NCI-H128 (cell line): ENCODE data around the gene PYM1.
A peak's percentile ranks its signal among the peaks of the same experiment; 100 is the strongest.
"Not testable (repeated sequence)": the region's sequence is repeated elsewhere in the genome, so short reads cannot be mapped to it uniquely, and the experiment has no call there.

Experiments used
- DNase-seq: peaks from one replicate; lab custom pipeline; 2025; ENCODE audit not compliant: unreplicated experiment; lab: John Stamatoyannopoulos, UW

PYM1 gene

DNA sequence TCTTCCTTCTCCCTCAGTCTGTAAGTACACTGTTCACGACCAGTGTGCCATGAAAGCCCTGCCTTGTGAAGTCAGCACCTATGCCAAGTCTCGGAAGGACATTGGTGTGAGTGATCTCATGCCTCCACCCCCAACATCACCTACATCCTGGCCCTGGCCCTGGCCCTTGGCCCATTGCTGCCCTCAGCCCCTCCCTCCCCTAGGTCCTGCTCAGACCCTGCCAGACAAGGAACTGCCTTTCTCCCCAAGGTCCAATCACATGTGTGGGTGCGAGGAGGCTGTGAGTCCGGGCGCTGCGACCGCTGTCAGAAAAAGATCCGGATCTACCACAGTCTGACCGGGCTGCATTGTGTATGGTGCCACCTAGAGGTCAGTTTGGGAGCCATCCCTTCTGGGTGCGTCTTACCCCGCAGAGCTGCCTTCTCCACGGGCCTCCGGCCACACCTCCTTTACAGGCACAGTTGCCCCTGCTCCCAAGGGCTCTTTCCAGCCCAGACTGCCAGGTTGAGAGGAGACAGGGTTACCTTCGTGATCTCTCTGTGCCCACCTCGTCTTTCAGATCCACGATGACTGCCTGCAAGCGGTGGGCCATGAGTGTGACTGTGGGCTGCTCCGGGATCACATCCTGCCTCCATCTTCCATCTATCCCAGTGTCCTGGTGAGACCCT is 12.5 kb upstream of the PYM1 start:
- DNase-seq: peak; percentile 71

DNA sequence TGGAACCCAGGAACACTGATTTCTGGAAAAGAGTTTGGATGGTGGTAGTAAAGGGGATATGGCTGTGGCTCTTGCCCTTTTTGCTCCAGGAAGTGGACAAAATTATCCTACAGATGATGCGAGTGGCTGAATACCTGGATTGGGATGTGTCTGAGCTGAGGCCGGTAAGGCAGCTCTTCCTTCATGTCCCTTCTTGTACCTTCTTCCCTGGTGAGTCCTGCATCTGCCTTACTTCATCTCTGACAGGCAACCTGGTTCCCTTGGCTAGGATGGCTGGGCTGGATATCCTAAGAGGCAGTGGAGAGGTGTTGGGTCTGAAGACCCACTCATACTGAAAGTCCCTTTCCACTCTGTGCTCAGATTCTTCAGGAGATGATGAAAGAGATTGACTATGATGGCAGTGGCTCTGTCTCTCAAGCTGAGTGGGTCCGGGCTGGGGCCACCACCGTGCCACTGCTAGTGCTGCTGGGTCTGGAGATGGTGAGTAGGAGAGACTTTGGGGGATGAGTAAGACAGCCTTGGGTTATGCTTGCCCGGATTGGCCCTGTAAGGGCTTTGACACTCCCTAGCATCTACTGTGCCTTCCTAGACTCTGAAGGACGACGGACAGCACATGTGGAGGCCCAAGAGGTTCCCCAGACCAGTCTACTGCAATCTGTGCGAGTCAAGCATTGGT is 11.3 kb upstream of the PYM1 start:
- DNase-seq: no peak

DNA sequence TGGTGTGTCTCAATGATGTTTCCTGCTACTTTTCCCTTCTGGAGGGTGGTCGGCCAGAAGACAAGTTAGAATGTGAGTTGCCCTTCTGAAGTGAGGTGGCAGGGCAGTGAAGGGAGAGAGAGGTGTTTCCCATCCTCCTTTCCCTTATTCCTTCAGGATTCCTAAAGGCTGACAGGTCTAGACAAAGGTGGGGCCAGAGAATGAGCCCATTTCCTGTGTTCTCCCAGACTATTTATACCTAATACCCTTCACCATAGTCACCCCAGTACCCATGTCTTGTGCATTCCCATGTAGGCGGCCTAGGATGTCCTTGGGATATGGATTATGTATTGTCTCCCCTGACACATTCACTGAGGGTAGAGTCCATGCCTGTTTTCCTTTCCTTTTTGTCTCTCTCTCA is 10.3 kb upstream of the PYM1 start:
- no peak for DNase-seq

GRCh38 chr12:55935738-55936151 is 8.1 kb upstream of the PYM1 start:
- DNase-seq: no peak

GRCh38 chr12:55934773-55935172 is 7.1 kb upstream of the PYM1 start:
- DNase-seq: no peak

GRCh38 chr12:55933799-55934742 is 6.4 kb upstream of the PYM1 start:
- no peak for DNase-seq

- DNase-seq: no peak
Measured at GRCh38 chr12:55933169-55933798, 5.6 kb upstream of the PYM1 start.

DNA sequence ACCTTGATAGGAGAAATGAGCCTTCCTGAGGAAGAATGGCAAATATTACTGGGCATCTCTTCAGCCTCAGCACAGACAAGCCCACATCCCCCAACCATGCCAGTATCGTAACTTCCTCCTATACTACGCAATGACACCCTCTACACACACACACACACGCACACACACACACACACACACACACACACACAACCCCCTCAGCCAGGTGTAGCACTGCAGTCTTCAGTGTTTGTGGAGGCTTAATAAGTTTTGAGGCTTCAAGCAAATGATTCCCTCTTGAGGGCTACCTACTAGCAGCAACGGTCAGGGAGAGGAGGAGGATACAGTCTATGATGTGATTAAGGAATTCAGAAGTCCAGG is 4.8 kb upstream of the PYM1 start:
- DNase-seq: no peak

- no peak for DNase-seq
Measured at GRCh38 chr12:55931780-55932550, 4.3 kb upstream of the PYM1 start.

GRCh38 chr12:55931317-55931779 is 3.7 kb upstream of the PYM1 start:
- DNase-seq: no peak

DNA sequence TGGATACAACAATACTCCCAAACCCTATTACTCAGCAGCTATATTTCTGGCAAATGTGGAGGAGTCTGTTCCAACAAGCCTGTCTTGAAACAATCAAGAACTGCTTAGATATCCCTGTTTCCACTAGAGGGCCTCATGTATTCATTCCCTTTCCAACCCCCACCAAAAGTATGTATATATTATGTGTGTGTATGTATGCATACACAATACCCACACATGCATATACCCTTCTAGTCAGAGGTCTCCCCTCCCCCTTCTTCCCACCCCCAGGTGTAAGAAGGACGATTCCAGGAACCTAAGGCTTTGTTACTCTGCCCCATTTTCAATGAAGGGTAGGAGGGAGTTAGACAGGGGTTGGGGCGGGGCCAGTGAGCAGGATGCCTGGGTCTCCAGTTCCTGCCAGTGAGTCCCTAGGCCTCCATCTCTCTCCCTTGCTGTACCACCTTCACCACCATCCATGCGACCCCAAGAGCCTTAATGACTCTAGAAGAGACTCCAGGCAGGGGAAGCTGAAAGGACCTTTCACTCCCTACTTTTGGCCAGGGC is 3.1 kb upstream of the PYM1 start, which contains the start of gene DGKA:
Gene DGKA (plus strand): TSS at position 392 of the 546 bp plus-strand sequence. CDS start 5,342 bp downstream, outside the sequence.
- DNase-seq: no peak

- DNase-seq: no peak
Measured at GRCh38 chr12:55929306-55929791, 1.7 kb upstream of the PYM1 start.

- peak; percentile 70 for DNase-seq
Measured at GRCh38 chr12:55926738-55927587, 731 bp downstream of the PYM1 start.

DNA sequence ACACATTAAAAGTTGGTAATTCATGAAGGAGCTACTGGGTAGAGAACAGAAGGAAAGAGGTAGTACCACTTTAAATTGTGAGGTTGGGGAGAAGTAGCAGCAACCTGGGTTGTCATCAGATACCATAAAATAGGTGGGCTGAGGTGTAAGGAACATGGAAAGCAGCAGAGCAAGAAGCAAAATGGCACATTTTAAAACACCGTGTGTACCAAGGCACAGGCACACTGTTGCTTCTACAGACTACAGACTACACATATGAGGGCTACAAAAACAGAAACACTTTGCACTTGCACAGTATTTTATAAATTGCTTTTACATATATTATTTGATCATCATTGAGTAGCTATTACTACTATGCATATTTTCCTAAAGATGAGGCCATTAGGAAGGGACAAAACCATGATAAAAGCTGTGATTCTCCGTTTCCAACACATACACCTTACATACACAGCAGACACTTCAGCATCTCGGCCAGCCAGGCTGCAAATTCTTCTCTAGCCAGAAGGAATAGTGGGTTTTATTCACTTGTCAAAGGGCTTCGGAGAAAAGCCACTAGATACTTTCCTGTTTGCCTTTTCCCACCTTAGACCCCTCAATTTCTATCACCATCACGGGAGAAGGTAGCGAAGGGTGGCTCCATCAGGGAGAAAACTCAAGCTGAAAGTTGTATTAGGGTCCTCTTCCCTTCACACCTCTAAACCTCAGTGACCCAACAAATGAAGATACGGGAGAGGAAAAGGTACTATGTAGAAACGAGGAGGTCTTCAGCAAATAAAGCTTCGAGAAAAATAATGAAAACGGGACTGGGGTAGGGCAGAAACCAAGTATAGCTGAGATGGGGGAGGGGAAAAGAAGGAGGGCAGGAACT is 1.6 kb downstream of the PYM1 start:
- DNase-seq: no peak

DNA sequence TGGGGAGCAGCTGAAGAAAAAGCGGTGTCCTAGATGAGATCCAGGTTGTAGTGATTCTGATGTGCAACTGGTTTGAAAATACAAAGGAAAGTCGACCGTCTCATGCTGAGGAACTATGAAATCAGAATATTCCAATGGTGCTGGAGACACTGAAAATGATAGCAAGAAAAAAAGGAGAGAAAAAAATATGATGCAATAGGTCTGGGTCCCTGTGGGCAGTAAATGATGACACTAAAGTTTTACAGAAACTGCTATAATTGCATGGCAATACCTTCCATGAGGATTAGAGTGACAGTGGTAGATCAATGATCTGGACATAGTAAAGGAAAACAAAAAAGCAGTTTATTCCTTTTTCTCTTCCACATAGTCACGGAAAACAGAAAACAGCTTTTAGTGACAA is 2.3 kb downstream of the PYM1 start:
- DNase-seq: no peak

GRCh38 chr12:55923648-55924047 is 4.0 kb downstream of the PYM1 start:
- DNase-seq: not testable (repeated sequence)

GRCh38 chr12:55922126-55922525 is 5.6 kb downstream of the PYM1 start:
- no peak for DNase-seq

- not testable (repeated sequence) for DNase-seq
Measured at GRCh38 chr12:55919032-55919431, 8.7 kb downstream of the PYM1 start.
